HepG2 (cell line): ENCODE results near the gene CFTR. TPM values are rescaled to one million over a fixed set of nuclear protein-coding genes. Genes with fewer than 3 reads are reported as not detected.

ENCODE experiments used
- ATAC-seq: fragments of 200-7000 bp; cut with Tn5 transposase; 3 replicates; pipeline ENCODE4 v1.9.1; 2020; ENCODE audit warnings: mild to moderate bottlenecking, moderate library complexity
- BruUV-seq: library from RNA; stranded (reverse); fragments of 400-500 nt; replicated peaks from 2 replicates; lab custom pipeline; 2021; lab: Mats Ljungman, UMichigan
- CTCF ChIA-PET: fragments of 300-600 bp; formaldehyde crosslinking; extraction: SDS; loops from one replicate; lab custom pipeline; 2021; ENCODE audit warnings: low total read pairs, inconsistent platforms, low intra/inter-chr PET ratio; lab: Yijun Ruan, JAX
- POLR2A ChIA-PET: fragments of 350-600 bp; sonication (Branson Sonifier 250); formaldehyde crosslinking; loops from one replicate; lab custom pipeline; 2020; ENCODE audit warnings: antibody characterized with exemption, inconsistent platforms; lab: Yijun Ruan, JAX
- DNase-seq: peaks from one replicate; pipeline ENCODE4 v3.0.0-alpha.2; 2015; ENCODE audit warnings: low spot score
- FAIRE-seq: peaks from 3 replicates; lab custom pipeline; 2011; peaks lifted over from hg19 to GRCh38; lab: Jason Lieb, UNC
- H2AFZ ChIP-seq: one replicate; pipeline ENCODE4 v1.6.1; 2011; ENCODE audit warnings: low read length, inconsistent platforms
- H3K27ac ChIP-seq: fragments of 300-600 bp; 3 replicates; pipeline ENCODE4 v1.8.0; 2011; ENCODE audit warnings: mixed run types, mild to moderate bottlenecking, mixed read lengths, low read length, inconsistent platforms; ENCODE audit not compliant: insufficient read depth; ENCODE audit errors: extremely low read length
- H3K27me3 ChIP-seq, 2 experiments: fragments of 200-600 bp in 1 of 2; 2 replicates in 1 of 2; 3 replicates in 1 of 2; pipeline versions ENCODE4 v1.6.0 to v1.8.0; 2011; ENCODE audit warnings: low read length in 2 of 2, mild to moderate bottlenecking in 2 of 2, moderate library complexity in 2 of 2, inconsistent platforms in 1 of 2; ENCODE audit not compliant: insufficient read depth in 2 of 2, control insufficient read depth in 1 of 2
- H3K36me3 ChIP-seq, 2 experiments: fragments of 200-600 bp in 1 of 2; replicated peaks in 1 of 2; 2 replicates in 1 of 2; 3 replicates in 1 of 2; pipeline versions ENCODE4 v1.5.1 to v1.8.0; 2011; ENCODE audit warnings: low read length in 2 of 2, inconsistent platforms in 1 of 2; ENCODE audit not compliant: insufficient read depth in 2 of 2, control insufficient read depth in 1 of 2
- H3K4me1 ChIP-seq: 2 replicates; pipeline ENCODE4 v1.5.1; 2012; ENCODE audit warnings: low read length, inconsistent platforms; ENCODE audit not compliant: insufficient read depth
- H3K4me2 ChIP-seq: 2 replicates; pipeline ENCODE4 v1.6.0; 2011; ENCODE audit warnings: low read depth, low read length, inconsistent platforms
- H3K4me3 ChIP-seq, 3 experiments: fragments of 200-600 bp in 1 of 3; sonication (generic), shearing (Covaris generic) in 1 of 3; replicated peaks in 1 of 3; 2 replicates each; pipeline ENCODE4 v1.5.1; 2011 to 2016; ENCODE audit warnings: low read length in 3 of 3, inconsistent platforms in 2 of 3, low read depth in 2 of 3, mild to moderate bottlenecking in 2 of 3, control low read depth in 1 of 3, mixed read lengths in 1 of 3; ENCODE audit not compliant: insufficient read depth in 1 of 3
- H3K79me2 ChIP-seq: one replicate; pipeline ENCODE4 v1.6.1; 2011; ENCODE audit warnings: low read length, inconsistent platforms; ENCODE audit not compliant: insufficient read depth
- H3K9ac ChIP-seq: 2 replicates; pipeline ENCODE4 v1.6.0; 2011; ENCODE audit warnings: mild to moderate bottlenecking, low read depth, low read length, inconsistent platforms; ENCODE audit not compliant: insufficient read depth
- H3K9me3 ChIP-seq: 2 replicates; pipeline ENCODE4 v1.5.1; 2012; ENCODE audit warnings: mild to moderate bottlenecking, low read length
- H4K20me1 ChIP-seq: 2 replicates; pipeline ENCODE4 v1.6.0; 2011; ENCODE audit warnings: inconsistent platforms, mild to moderate bottlenecking, low read length, moderate library complexity; ENCODE audit not compliant: insufficient read depth
- AGO2 ChIP-seq: fragments of 200-400 bp; formaldehyde crosslinking; optimal IDR thresholded peaks from 2 replicates; pipeline ENCODE3; 2017; ENCODE audit warnings: mild to moderate bottlenecking, low read depth, low read length, moderate library complexity
- HNRNPH1 ChIP-seq: fragments of 200-400 bp; formaldehyde crosslinking; optimal IDR thresholded peaks from 2 replicates; pipeline ENCODE3; 2017; ENCODE audit warnings: mild to moderate bottlenecking, low read depth, low read length
- ISX ChIP-seq: sonication (generic); formaldehyde crosslinking; conservative IDR thresholded peaks from 2 replicates; pipeline ENCODE4 v1.5.0; 2020; ENCODE audit warnings: missing genetic modification reagents
- PHF8 ChIP-seq: sonication (generic); formaldehyde crosslinking; IDR thresholded peaks from 2 replicates; pipeline ENCODE4 v1.5.0; 2020; ENCODE audit warnings: missing genetic modification reagents
- ZFAT ChIP-seq: sonication (generic); formaldehyde crosslinking; conservative IDR thresholded peaks from 2 replicates; pipeline ENCODE4 v1.8.1; 2023; ENCODE audit warnings: missing genetic modification reagents, inconsistent platforms
- ZFP41 ChIP-seq: sonication (generic); formaldehyde crosslinking; IDR thresholded peaks from 2 replicates; pipeline ENCODE4 v1.4.0; 2020; ENCODE audit warnings: mild to moderate bottlenecking, missing genetic modification reagents, borderline replicate concordance
- ZNF414 ChIP-seq: sonication (generic); formaldehyde crosslinking; IDR thresholded peaks from 2 replicates; pipeline ENCODE4 v1.5.0; 2020; ENCODE audit warnings: missing genetic modification reagents
- ZNF513 ChIP-seq: sonication (generic); formaldehyde crosslinking; conservative IDR thresholded peaks from 2 replicates; pipeline ENCODE4 v1.5.0; 2020; ENCODE audit warnings: missing genetic modification reagents
- WGBS: methylation state at CpG from one replicate; pipeline ENCODE4 v1.1.6; 2017; ENCODE audit warnings: low lambda C conversion rate; 5-methylcytosine and 5-hydroxymethylcytosine counted together
- in situ Hi-C: cut with HindIII; loops from 2 replicates; pipeline ENCODE4 v1.10.0; 2017; ENCODE audit warnings: low pct_unique_long_range_greater_than_20kb; ENCODE audit not compliant: extremely low pct_ligation_motif_present
- intact Hi-C: fragments of 100-400 bp; cut with micrococcal nuclease; formaldehyde crosslinking; loops from one replicate; pipeline ENCODE4 v1.10.0; 2022; ENCODE audit not compliant: unreplicated experiment
- polyA plus RNA-seq, 8 experiments: library from polyadenylated mRNA; depleted of rRNA in 3 of 8; stranded (reverse) in 7 of 8; unstranded in 1 of 8; fragments of >200 nt; fragmentation: Illumina TruSeq in 4 of 8; extraction: Trizol in 4 of 8; gene quantifications; 2 replicates each; pipeline versions ENCODE4 v1.2.1 to v1.2.3, GENCODE V29; 2011 to 2016; ENCODE audit warnings: low read depth in 4 of 8, missing spikeins in 1 of 8, mixed read lengths in 1 of 8; ENCODE audit not compliant: insufficient read depth in 1 of 8
- total RNA-seq, 5 experiments: library from RNA; depleted of rRNA; stranded (reverse); fragments of >200 nt; fragmentation: Illumina TruSeq; extraction: Trizol; gene quantifications; 2 replicates each; pipeline ENCODE4 v1.2.3, GENCODE V29; 2016; ENCODE audit warnings: low read depth in 1 of 5

CFTR gene
- total and polyA plus RNA-seq, 2 of the 13 experiments (the other 11 are each of a cell fraction or from before 2014, with no cell fraction given): not detected

DNA sequence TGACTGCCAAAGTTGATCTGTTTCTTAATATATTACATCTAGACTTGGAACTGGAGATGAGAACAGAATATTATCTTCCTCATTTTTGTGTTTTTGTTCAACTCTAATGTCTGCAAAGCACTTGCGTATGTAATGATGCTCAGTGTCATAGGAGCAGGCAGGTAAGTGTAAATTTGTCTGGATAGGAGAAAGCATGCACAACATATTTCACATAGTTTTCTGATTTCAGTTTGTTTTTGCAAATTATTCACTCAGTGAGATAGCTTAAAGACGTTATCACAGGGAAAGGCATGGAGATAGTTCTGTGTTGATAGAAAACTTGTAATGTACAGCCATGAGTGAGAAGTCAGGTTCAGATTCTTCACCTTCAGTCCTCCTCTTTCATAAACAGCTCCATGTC is 84.8 kb downstream of the CFTR start (continued):
- TF ChIP-seq HNRNPH1 (no peak), ZFAT (CRISPR knock-in tag) (no peak), AGO2 (no peak), ZNF513 (no peak)

GRCh38 chr7:117565226-117565625 is 85.4 kb downstream of the CFTR start:
- BruUV-seq: no TSS peak
- intact Hi-C loops: no loop called here
- ATAC-seq: no peak
- Histone ChIP-seq H3K9me3 (no peaks in the 10 kb centered on the region), H3K4me3 (no peak overlapping the region), H2AFZ (no peak overlapping the region), H4K20me1 (no peaks in the 10 kb centered on the region), H3K4me2 (no peak overlapping the region), H3K4me1 (no peaks in the 10 kb centered on the region), H3K27ac (no peak overlapping the region), H3K36me3 (no peaks in the 10 kb centered on the region), H3K27me3 (no peaks in the 10 kb centered on the region), H3K79me2 (no peaks in the 10 kb centered on the region), H3K9ac (no peak overlapping the region)
- POLR2A ChIA-PET: no interaction called here
- WGBS: 1% methylated on average over 4 of the region's 4 CpGs
- CTCF ChIA-PET: no interaction called here
- TF ChIP-seq ZNF414 (CRISPR knock-in tag) (no peak), PHF8 (CRISPR knock-in tag) (no peak), ZFP41 (CRISPR knock-in tag) (no peak), ISX (no peak)
- DNase-seq: no peak
- in situ Hi-C loops: no loop called here
- no peak for FAIRE-seq
